ENCODE measurements around the gene YKT6. TPM values are rescaled to one million over a fixed set of nuclear protein-coding genes. Genes with fewer than 3 reads are reported as not detected.

YKT6 gene
- total and polyA plus RNA-seq, 2 experiments from 2014 or later, result 33.5 to 114 TPM

DNA sequence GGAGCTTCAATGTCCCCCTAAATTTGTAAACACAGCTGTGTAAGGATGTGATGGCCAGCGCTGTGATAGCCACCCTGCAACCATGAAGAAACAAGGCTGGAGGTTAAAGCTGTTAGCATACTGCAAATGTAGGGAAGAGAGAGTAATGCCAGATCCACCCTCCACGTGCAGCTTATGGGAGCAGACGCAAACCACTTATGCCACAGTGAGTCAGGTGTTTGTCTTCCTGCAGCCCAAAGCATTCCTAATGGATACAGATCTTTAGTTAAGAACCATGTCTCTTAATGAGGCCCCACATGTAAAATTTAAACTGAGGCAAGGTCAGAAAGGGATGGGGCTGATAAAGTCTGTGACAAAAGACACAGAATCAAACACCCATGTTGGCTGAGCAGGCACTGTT is 46.1 kb upstream of the YKT6 start:
- Histone ChIP-seq H3K36me3 (ENCODE audit: insufficient read depth) (no peaks in the 10 kb centered on the region), H3K79me2 (replicated peaks; ENCODE audit: insufficient read depth) (no peaks in the 10 kb centered on the region), H3K27me3 (ENCODE audit: insufficient read depth) (no peaks in the 10 kb centered on the region), H3K27ac (ENCODE audit: low read depth) (no peak overlapping the region), H3K4me1 (ENCODE audit: insufficient read depth) (no peaks in the 10 kb centered on the region), H3K9me2 (ENCODE audit: insufficient read depth) (no peaks in the 10 kb centered on the region), H3F3A (replicated peaks; ENCODE audit: low read depth) (no peaks in the 10 kb centered on the region), H2AFZ (no peak overlapping the region), H4K20me1 (replicated peaks; ENCODE audit: insufficient read depth) (no peaks in the 10 kb centered on the region), H3K4me2 (no peak overlapping the region), H3K4me3 (no peak overlapping the region)
- Mint-ChIP-seq H3K36me3 (ENCODE audit: low read depth) (no peaks in the 10 kb centered on the region), H3K9me3 (no peaks in the 10 kb centered on the region), H3K27me3 (ENCODE audit: insufficient read depth, low read depth, poor library complexity) (peaks cover 3% of the 10 kb centered on the region), H3K4me3 (no peak overlapping the region), H3K27ac (no peak overlapping the region), H3K4me1 (peaks cover 3% of the 10 kb centered on the region; the same call in 2 of the 3 replicates)
- no peak for DNase-seq (ENCODE audit: low spot score)
- no peak for ATAC-seq
- TF ChIP-seq NANOG (IDR thresholded peaks at IDR 0.05; ENCODE audit: borderline replicate concordance), result no peak
- TF ChIP-seq, protein P1, sequence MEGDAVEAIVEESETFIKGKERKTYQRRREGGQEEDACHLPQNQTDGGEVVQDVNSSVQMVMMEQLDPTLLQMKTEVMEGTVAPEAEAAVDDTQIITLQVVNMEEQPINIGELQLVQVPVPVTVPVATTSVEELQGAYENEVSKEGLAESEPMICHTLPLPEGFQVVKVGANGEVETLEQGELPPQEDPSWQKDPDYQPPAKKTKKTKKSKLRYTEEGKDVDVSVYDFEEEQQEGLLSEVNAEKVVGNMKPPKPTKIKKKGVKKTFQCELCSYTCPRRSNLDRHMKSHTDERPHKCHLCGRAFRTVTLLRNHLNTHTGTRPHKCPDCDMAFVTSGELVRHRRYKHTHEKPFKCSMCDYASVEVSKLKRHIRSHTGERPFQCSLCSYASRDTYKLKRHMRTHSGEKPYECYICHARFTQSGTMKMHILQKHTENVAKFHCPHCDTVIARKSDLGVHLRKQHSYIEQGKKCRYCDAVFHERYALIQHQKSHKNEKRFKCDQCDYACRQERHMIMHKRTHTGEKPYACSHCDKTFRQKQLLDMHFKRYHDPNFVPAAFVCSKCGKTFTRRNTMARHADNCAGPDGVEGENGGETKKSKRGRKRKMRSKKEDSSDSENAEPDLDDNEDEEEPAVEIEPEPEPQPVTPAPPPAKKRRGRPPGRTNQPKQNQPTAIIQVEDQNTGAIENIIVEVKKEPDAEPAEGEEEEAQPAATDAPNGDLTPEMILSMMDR (conservative IDR thresholded peaks at IDR 0.05; ENCODE audit: low read depth in 2 of 2), result no peak
- TF ChIP-seq ZNF462 (CRISPR knock-in tag; IDR thresholded peaks at IDR 0.05), result no peak
- no peak for TF ChIP-seq ETS1 (IDR thresholded peaks at IDR 0.05)
- TF ChIP-seq EZH2 (IDR thresholded peaks at IDR 0.05; ENCODE audit: low read depth, unreplicated experiment), result no peak
- no peak for TF ChIP-seq ZNF331 (CRISPR knock-in tag; IDR thresholded peaks at IDR 0.05; ENCODE audit: low read depth)
- TF ChIP-seq EZH2phosphoT487 (IDR thresholded peaks at IDR 0.05; ENCODE audit: unreplicated experiment), result no peak
- no peak for TF ChIP-seq REST (IDR thresholded peaks at IDR 0.05; ENCODE audit: unreplicated experiment)
- TF ChIP-seq JUNB (IDR thresholded peaks at IDR 0.05; ENCODE audit: unreplicated experiment), result no peak
- no peak for TF ChIP-seq STAT1 (IDR thresholded peaks at IDR 0.05; ENCODE audit: unreplicated experiment)
- TF ChIP-seq CREB1 (CRISPR knock-in tag; IDR thresholded peaks at IDR 0.05; ENCODE audit: low read depth), result no peak
- TF ChIP-seq POLR2AphosphoS5 (IDR thresholded peaks at IDR 0.05; ENCODE audit: low read depth), result no peak
- TF ChIP-seq ZNF114 (CRISPR knock-in tag; IDR thresholded peaks at IDR 0.05), result no peak
